ENCODE results near the gene S100A9. TPM values are rescaled to one million over a fixed set of nuclear protein-coding genes. Genes with fewer than 3 reads are reported as not detected.

The S100A9 gene
- total RNA-seq, 1 donor from 2014 or later: 911 TPM

- Histone ChIP-seq H3K27ac (no peak overlapping the region), H3K27me3 (ENCODE audit: low read depth) (peaks cover 8% of the 10 kb centered on the region), H3K36me3 (no peaks in the 10 kb centered on the region), H3K4me1 (no peaks in the 10 kb centered on the region), H3K9me3 (no peaks in the 10 kb centered on the region), H3K4me3 (no peak overlapping the region)
- ATAC-seq (no peak), DNase-seq (no peak)
- intact Hi-C loops (cut with DNase I): no loop called here
- TF ChIP-seq CTCF (IDR thresholded peaks at IDR 0.05): no peak
These were observed 42.6 kb downstream of the S100A9 start for GRCh38 chr1:153400244-153400643.

- Histone ChIP-seq H3K4me1 (no peaks in the 10 kb centered on the region), H3K27me3 (ENCODE audit: low read depth) (no peaks in the 10 kb centered on the region), H3K9me3 (no peaks in the 10 kb centered on the region), H3K27ac (no peak overlapping the region), H3K36me3 (no peaks in the 10 kb centered on the region), H3K4me3 (no peak overlapping the region)
- no peak for TF ChIP-seq CTCF (IDR thresholded peaks at IDR 0.05)
- DNase-seq (no peak), ATAC-seq (no peak)
- intact Hi-C loops (cut with DNase I): no loop called here
These were observed 43.8 kb downstream of the S100A9 start for GRCh38 chr1:153401461-153401860.

- H3K4me1 ChIP-seq: no peaks in the 10 kb centered on the region
- no peak overlapping the region for H3K27ac ChIP-seq
- peaks cover 5% of the 10 kb centered on the region for H3K27me3 ChIP-seq (ENCODE audit: low read depth)
- intact Hi-C loops (cut with DNase I): no loop called here
- ATAC-seq (no peak), DNase-seq (no peak)
- H3K36me3 ChIP-seq: no peaks in the 10 kb centered on the region
- H3K4me3 ChIP-seq: no peak overlapping the region
- no peaks in the 10 kb centered on the region for H3K9me3 ChIP-seq
- no peak for TF ChIP-seq CTCF (IDR thresholded peaks at IDR 0.05)
These were observed 44.6 kb downstream of the S100A9 start for GRCh38 chr1:153402226-153402625.

GRCh38 chr1:153403421-153404085 lies 45.9 kb downstream of the S100A9 start:
- TF ChIP-seq CTCF (IDR thresholded peaks at IDR 0.05): no peak
- DNase-seq (no peak), ATAC-seq (no peak)
- no peaks in the 10 kb centered on the region for H3K9me3 ChIP-seq
- no peaks in the 10 kb centered on the region for H3K4me1 ChIP-seq
- intact Hi-C loops (cut with DNase I): no loop called here
- peaks cover 8% of the 10 kb centered on the region for H3K27me3 ChIP-seq (ENCODE audit: low read depth)
- H3K36me3 ChIP-seq: no peaks in the 10 kb centered on the region
- H3K4me3 ChIP-seq: no peak overlapping the region
- H3K27ac ChIP-seq: no peak overlapping the region

GRCh38 chr1:153404086-153404635 lies 46.5 kb downstream of the S100A9 start:
- H3K4me1 ChIP-seq: no peaks in the 10 kb centered on the region
- H3K36me3 ChIP-seq: no peaks in the 10 kb centered on the region
- intact Hi-C loops (cut with DNase I): no loop called here
- no peak for DNase-seq
- no peak for ATAC-seq
- H3K4me3 ChIP-seq: no peak overlapping the region
- no peak overlapping the region for H3K27ac ChIP-seq
- H3K9me3 ChIP-seq: no peaks in the 10 kb centered on the region
- no peak for TF ChIP-seq CTCF (IDR thresholded peaks at IDR 0.05)
- H3K27me3 ChIP-seq (ENCODE audit: low read depth): peaks cover 8% of the 10 kb centered on the region
